NCI-H1694 (cell line): Measurements from ENCODE around the gene CYTH1.

Source experiments
- DNase-seq: peaks from one replicate; lab custom pipeline; 2025; lab: John Stamatoyannopoulos, UW

The CYTH1 gene

GRCh38 chr17:78734793-78735641, 47.1 kb downstream of the CYTH1 start:
- no peak for DNase-seq

- no peak for DNase-seq
Observed at GRCh38 chr17:78732354-78732753, 49.7 kb downstream of the CYTH1 start.

- DNase-seq = no peak
Observed at GRCh38 chr17:78731904-78732303, 50.2 kb downstream of the CYTH1 start.

- no peak for DNase-seq
Observed at GRCh38 chr17:78729641-78730040, 52.4 kb downstream of the CYTH1 start.

- no peak for DNase-seq
Observed at GRCh38 chr17:78728495-78728894, 53.6 kb downstream of the CYTH1 start.

GRCh38 chr17:78727476-78728229, 54.4 kb downstream of the CYTH1 start:
- no peak for DNase-seq

- no peak for DNase-seq
Observed at GRCh38 chr17:78727057-78727456, 55.0 kb downstream of the CYTH1 start.

- DNase-seq = no peak
Observed at GRCh38 chr17:78726513-78726912, 55.6 kb downstream of the CYTH1 start.

- no peak for DNase-seq
Observed at GRCh38 chr17:78725448-78726021, 56.5 kb downstream of the CYTH1 start.

- DNase-seq = no peak
Observed at GRCh38 chr17:78724999-78725398, 57.1 kb downstream of the CYTH1 start.

GRCh38 chr17:78724544-78724943, 57.5 kb downstream of the CYTH1 start:
- DNase-seq = no peak

- no peak for DNase-seq
Observed at GRCh38 chr17:78723957-78724356, 58.1 kb downstream of the CYTH1 start.

- DNase-seq = peak; percentile 66
Observed at GRCh38 chr17:78723001-78723796, 58.9 kb downstream of the CYTH1 start.

GRCh38 chr17:78722246-78722761, 59.8 kb downstream of the CYTH1 start:
- no peak for DNase-seq

GRCh38 chr17:78719630-78720298, 62.3 kb downstream of the CYTH1 start:
- DNase-seq = no peak

- DNase-seq = no peak
Observed at GRCh38 chr17:78718575-78719208, 63.4 kb downstream of the CYTH1 start.

- peak; percentile 46 for DNase-seq
Observed at GRCh38 chr17:78717431-78717980, 64.6 kb downstream of the CYTH1 start.

- peak; percentile 95 for DNase-seq
Observed at GRCh38 chr17:78716814-78717393, 65.2 kb downstream of the CYTH1 start.

- no peak for DNase-seq
Observed at GRCh38 chr17:78716292-78716691, 65.8 kb downstream of the CYTH1 start.

- no peak for DNase-seq
Observed at GRCh38 chr17:78715876-78716275, 66.2 kb downstream of the CYTH1 start.
